ENCODE results near the gene PPIL1. TPM values are rescaled to one million over a fixed set of nuclear protein-coding genes. Genes with fewer than 3 reads are reported as not detected.

PPIL1 gene
- total RNA-seq, 3 donors from 2014 or later, result 4.5 to 24.7 (median 19.7) TPM

DNA sequence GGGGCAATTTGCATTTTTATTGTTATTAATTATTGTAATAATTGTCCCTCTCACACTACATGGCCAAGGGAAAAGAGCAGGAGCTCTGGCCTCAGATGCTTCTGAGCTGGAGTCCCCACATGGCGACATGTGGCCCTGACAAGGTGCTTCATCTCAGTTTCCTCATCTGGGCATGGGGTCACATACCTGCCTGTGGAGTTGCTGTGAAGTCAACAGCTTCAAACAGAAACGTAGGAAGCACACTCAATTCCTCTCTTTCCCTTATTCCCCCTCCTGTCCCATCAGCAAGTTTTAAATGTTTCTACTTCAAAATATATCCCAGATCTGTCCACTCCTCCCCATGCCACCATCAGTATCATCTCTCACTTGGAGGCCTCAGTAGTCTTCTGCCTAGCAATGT, 44.0 kb downstream of the PPIL1 start:
- Histone ChIP-seq H3K36me3 (no peaks in the 10 kb centered on the region), H3K27ac (peak overlapping the region; percentile 40 to 44), H3K9me3 (no peaks in the 10 kb centered on the region), H3K4me3 (no peak overlapping the region), H3K27me3 (no peaks in the 10 kb centered on the region), H3K4me1 (peaks cover 0 to 9% of the 10 kb centered on the region in 2 donors)
- DNase-seq (ENCODE audit: low spot score in 2 of 2), result no peak
- TF ChIP-seq POLR2A (IDR thresholded peaks at IDR 0.05) (no peak), POLR2AphosphoS5 (IDR thresholded peaks at IDR 0.05) (no peak)
- TF ChIP-seq, protein P1, sequence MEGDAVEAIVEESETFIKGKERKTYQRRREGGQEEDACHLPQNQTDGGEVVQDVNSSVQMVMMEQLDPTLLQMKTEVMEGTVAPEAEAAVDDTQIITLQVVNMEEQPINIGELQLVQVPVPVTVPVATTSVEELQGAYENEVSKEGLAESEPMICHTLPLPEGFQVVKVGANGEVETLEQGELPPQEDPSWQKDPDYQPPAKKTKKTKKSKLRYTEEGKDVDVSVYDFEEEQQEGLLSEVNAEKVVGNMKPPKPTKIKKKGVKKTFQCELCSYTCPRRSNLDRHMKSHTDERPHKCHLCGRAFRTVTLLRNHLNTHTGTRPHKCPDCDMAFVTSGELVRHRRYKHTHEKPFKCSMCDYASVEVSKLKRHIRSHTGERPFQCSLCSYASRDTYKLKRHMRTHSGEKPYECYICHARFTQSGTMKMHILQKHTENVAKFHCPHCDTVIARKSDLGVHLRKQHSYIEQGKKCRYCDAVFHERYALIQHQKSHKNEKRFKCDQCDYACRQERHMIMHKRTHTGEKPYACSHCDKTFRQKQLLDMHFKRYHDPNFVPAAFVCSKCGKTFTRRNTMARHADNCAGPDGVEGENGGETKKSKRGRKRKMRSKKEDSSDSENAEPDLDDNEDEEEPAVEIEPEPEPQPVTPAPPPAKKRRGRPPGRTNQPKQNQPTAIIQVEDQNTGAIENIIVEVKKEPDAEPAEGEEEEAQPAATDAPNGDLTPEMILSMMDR (IDR thresholded peaks at IDR 0.05), result no peak
- intact Hi-C loops (cut with DNase I; ENCODE audit: low total_unique reads), result no loop called here

GRCh38 chr6:36829919-36830544, 44.6 kb downstream of the PPIL1 start:
- intact Hi-C loops (cut with DNase I; ENCODE audit: low total_unique reads), result no loop called here
- DNase-seq (ENCODE audit: low spot score in 2 of 2), result peak; percentile 78 to 80
- Histone ChIP-seq H3K27ac (peak overlapping the region; percentile 40 to 44), H3K36me3 (no peaks in the 10 kb centered on the region), H3K4me1 (peaks cover 0 to 9% of the 10 kb centered on the region in 2 donors), H3K4me3 (no peak overlapping the region), H3K27me3 (no peaks in the 10 kb centered on the region), H3K9me3 (no peaks in the 10 kb centered on the region)
- TF ChIP-seq POLR2A (IDR thresholded peaks at IDR 0.05) (no peak), POLR2AphosphoS5 (IDR thresholded peaks at IDR 0.05) (no peak)
- TF ChIP-seq, protein P1 (IDR thresholded peaks at IDR 0.05), result no peak

DNA sequence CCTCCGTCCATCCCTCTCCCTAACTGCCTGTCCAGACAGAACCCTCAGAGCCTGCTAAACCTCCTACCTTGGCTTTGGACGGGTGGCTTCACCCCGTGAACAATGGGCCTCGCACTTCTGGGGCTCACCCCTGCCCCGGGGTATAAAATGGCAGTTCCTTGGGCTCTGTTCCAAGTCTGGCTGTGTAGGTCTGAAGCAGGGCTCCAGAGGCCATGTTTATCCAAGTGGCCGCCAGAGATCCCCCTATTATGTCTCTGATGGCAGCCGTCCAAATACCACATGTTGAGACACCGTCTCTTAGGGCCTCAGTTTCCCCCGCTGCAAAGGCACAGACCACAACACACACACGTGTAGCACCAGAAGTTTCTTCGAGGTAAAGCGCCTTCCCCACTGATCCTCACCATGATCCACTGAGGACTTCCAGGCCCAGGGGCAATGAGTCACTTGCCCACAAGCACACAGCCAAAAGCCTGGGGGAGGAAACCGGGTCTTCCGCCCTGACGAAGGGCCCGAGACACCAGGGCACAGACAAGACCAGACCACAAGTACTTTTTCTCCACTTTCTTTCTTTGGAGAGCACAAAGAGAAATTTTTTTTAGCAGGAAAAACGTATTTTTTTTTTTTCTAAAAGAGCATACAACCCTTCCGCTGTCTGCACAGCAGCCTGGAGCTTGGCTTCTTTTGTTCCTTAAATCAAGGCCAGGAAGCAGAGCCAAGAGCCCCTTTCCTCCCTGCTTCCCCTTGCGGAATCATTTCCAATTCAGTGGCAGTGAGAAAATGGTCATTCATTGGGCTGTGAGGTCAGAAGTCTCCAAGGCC, 47.1 kb downstream of the PPIL1 start:
- Histone ChIP-seq H3K27ac (peak overlapping the region; percentile 36 to 74), H3K4me3 (no peak overlapping the region), H3K27me3 (no peaks in the 10 kb centered on the region), H3K4me1 (peaks cover 0 to 9% of the 10 kb centered on the region in 2 donors), H3K9me3 (no peaks in the 10 kb centered on the region), H3K36me3 (no peaks in the 10 kb centered on the region)
- intact Hi-C loops (cut with DNase I; ENCODE audit: low total_unique reads), result no loop called here
- DNase-seq (ENCODE audit: low spot score in 2 of 2), result no peak
- TF ChIP-seq, protein P1 (IDR thresholded peaks at IDR 0.05), result no peak
- no peak for TF ChIP-seq POLR2AphosphoS5 (IDR thresholded peaks at IDR 0.05)
- no peak for TF ChIP-seq POLR2A (IDR thresholded peaks at IDR 0.05)

GRCh38 chr6:36826520-36827227, 47.9 kb downstream of the PPIL1 start:
- intact Hi-C loops (cut with DNase I; ENCODE audit: low total_unique reads), result no loop called here
- peak overlapping the region; percentile 36 to 74 for H3K27ac ChIP-seq

More at GRCh38 chr6:36826520-36827227, 47.9 kb downstream of the PPIL1 start:
- H3K4me3 ChIP-seq, result no peak overlapping the region
- DNase-seq (ENCODE audit: low spot score in 2 of 2), result no peak
- peaks cover 0 to 9% of the 10 kb centered on the region in 2 donors for H3K4me1 ChIP-seq
- TF ChIP-seq, protein P1 (IDR thresholded peaks at IDR 0.05), result no peak
- TF ChIP-seq POLR2A (IDR thresholded peaks at IDR 0.05) (no peak), POLR2AphosphoS5 (IDR thresholded peaks at IDR 0.05) (no peak)
- H3K36me3 ChIP-seq, result no peaks in the 10 kb centered on the region
- no peaks in the 10 kb centered on the region for H3K27me3 ChIP-seq
- H3K9me3 ChIP-seq, result no peaks in the 10 kb centered on the region
